Astrocyte of the cerebellum (primary cell): ENCODE results near the gene CHKA.

Experiments used
- DNase-seq: peaks from one replicate; pipeline ENCODE4 v3.0.0-alpha.2; 2011; ENCODE audit warnings: low read depth
- H3K4me3 ChIP-seq: 2 replicates; pipeline ENCODE4 v1.5.1; 2011; ENCODE audit warnings: mild to moderate bottlenecking, low read depth, low read length, moderate library complexity
- in situ Hi-C: cut with HindIII; loops from 2 replicates; pipeline ENCODE4 v1.10.0; 2017; ENCODE audit warnings: low sequenced_read_pairs
- TF ChIP-seq, protein P1 (sequence below): IDR thresholded peaks from 2 replicates; pipeline ENCODE4 v1.5.1; 2012; ENCODE audit warnings: low read length, low read depth, moderate library complexity, mild to moderate bottlenecking; ENCODE audit errors: missing control alignments

Gene CHKA

DNA sequence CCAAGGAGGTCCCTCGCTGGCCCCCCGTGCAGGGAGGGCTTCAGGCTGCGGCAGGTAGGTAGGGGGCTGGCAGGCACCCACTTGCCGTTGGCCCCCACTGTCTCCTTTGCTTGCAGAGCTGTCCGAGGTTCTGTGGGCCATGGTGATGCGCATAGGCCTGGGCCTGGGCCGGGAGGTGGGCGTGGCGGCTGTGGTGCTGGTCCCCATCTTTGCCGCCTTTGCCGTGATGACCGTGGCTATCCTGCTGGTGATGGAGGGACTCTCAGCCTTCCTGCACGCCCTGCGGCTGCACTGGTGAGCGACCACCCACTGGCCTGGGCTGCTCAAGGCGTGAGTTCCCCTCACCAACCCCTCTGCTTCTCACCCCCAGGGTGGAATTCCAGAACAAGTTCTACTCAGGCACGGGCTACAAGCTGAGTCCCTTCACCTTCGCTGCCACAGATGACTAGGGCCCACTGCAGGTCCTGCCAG is 70.8 kb downstream of the CHKA start:
- no peak for DNase-seq
- in situ Hi-C loops: no loop called here
- no peak overlapping the region for H3K4me3 ChIP-seq
- TF ChIP-seq, protein P1, sequence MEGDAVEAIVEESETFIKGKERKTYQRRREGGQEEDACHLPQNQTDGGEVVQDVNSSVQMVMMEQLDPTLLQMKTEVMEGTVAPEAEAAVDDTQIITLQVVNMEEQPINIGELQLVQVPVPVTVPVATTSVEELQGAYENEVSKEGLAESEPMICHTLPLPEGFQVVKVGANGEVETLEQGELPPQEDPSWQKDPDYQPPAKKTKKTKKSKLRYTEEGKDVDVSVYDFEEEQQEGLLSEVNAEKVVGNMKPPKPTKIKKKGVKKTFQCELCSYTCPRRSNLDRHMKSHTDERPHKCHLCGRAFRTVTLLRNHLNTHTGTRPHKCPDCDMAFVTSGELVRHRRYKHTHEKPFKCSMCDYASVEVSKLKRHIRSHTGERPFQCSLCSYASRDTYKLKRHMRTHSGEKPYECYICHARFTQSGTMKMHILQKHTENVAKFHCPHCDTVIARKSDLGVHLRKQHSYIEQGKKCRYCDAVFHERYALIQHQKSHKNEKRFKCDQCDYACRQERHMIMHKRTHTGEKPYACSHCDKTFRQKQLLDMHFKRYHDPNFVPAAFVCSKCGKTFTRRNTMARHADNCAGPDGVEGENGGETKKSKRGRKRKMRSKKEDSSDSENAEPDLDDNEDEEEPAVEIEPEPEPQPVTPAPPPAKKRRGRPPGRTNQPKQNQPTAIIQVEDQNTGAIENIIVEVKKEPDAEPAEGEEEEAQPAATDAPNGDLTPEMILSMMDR: no peak

GRCh38 chr11:68049509-68050370 is 71.4 kb downstream of the CHKA start:
- in situ Hi-C loops: no loop called here
- TF ChIP-seq, protein P1: no peak
- DNase-seq: no peak
- no peak overlapping the region for H3K4me3 ChIP-seq

GRCh38 chr11:68048681-68049508 is 72.3 kb downstream of the CHKA start:
- in situ Hi-C loops: no loop called here
- DNase-seq: no peak
- no peak overlapping the region for H3K4me3 ChIP-seq
- TF ChIP-seq, protein P1: no peak

DNA sequence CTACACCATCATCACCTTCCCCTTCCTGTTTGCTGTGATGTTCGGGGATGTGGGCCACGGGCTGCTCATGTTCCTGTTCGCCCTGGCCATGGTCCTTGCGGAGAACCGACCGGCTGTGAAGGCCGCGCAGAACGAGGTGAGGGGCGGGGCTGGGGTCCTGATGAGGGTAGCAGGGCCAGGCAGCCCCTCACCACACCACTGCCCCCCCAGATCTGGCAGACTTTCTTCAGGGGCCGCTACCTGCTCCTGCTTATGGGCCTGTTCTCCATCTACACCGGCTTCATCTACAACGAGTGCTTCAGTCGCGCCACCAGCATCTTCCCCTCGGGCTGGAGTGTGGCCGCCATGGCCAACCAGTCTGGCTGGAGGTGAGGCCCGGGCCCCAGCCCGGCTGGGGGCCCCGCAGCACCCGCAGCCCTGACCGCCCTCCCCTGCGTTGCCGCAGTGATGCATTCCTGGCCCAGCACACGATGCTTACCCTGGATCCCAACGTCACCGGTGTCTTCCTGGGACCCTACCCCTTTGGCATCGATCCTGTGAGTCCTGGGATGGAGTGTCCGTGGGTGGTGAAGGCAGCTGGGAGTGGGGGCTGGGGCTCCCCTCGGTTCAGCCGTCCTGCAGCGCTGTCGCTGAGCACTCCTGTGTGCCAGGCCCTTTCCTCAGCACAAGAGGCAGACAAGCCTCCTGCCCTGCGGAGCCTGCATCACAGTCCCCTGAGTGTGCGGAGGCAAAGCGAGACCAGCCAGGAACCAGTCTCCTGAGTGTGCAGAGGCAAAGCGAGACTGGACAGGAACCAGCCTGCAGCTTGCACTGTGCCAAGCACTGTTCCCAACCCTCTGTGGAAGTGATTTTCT is 73.5 kb downstream of the CHKA start:
- TF ChIP-seq, protein P1: no peak
- in situ Hi-C loops: no loop called here
- no peak for DNase-seq
- H3K4me3 ChIP-seq: no peak overlapping the region

- in situ Hi-C loops: no loop called here
- no peak for DNase-seq
Measured at GRCh38 chr11:68044898-68045351, 76.3 kb downstream of the CHKA start.

More at GRCh38 chr11:68044898-68045351, 76.3 kb downstream of the CHKA start:
- TF ChIP-seq, protein P1: no peak
- no peak overlapping the region for H3K4me3 ChIP-seq
